B cell (primary cell): ENCODE measurements around the gene UBA3.

Experiments used
- EZH2 ChIP-seq: IDR thresholded peaks from 2 replicates; pipeline ENCODE4 v1.6.1; 2012; ENCODE audit warnings: borderline replicate concordance, low read depth, mild to moderate bottlenecking, moderate library complexity, low read length; ENCODE audit not compliant: insufficient read depth, poor library complexity, severe bottlenecking
- TF ChIP-seq, protein P1 (sequence below): fragments of 200-600 bp; IDR thresholded peaks from one replicate; pipeline ENCODE4 v1.8.0; 2022; ENCODE audit warnings: antibody characterized with exemption, mild to moderate bottlenecking

DNA sequence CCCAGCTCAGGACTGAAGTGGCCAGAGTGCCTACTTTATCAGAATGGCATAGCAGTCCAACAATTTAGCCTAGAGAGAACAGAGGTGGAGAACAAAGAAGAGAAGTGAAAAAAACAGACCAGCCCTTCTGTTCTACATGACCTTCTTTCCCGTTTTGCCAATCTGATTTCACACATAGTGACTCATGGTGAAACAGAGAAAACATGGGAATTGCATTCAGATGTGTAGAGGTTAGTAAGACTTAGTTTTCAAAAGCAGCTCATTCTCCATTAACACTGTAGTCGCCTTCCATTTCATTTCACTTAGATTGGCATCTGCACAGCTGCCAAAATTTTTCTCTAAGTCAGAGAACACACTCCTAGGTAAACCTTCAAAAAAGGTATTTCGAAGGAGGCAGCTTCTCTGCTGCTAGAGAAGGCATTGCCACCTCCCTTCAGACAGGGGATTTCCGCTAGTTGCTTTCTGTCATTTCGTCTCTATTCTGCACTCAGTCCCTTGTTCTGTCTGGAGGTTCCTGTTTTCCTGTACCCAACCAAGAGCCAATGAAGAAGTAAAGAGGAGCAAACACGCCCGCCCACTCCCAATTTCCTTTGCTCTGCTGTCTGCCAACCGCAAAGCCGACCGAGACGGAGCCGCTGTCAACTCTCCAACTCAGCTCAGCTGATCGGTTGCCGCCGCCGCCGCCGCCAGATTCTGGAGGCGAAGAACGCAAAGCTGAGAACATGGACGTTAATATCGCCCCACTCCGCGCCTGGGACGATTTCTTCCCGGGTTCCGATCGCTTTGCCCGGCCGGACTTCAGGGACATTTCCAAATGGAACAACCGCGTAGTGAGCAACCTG is 4.4 kb upstream of the UBA3 start, which contains the start of gene ARL6IP5:
- TF ChIP-seq, protein P1, sequence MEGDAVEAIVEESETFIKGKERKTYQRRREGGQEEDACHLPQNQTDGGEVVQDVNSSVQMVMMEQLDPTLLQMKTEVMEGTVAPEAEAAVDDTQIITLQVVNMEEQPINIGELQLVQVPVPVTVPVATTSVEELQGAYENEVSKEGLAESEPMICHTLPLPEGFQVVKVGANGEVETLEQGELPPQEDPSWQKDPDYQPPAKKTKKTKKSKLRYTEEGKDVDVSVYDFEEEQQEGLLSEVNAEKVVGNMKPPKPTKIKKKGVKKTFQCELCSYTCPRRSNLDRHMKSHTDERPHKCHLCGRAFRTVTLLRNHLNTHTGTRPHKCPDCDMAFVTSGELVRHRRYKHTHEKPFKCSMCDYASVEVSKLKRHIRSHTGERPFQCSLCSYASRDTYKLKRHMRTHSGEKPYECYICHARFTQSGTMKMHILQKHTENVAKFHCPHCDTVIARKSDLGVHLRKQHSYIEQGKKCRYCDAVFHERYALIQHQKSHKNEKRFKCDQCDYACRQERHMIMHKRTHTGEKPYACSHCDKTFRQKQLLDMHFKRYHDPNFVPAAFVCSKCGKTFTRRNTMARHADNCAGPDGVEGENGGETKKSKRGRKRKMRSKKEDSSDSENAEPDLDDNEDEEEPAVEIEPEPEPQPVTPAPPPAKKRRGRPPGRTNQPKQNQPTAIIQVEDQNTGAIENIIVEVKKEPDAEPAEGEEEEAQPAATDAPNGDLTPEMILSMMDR = no peak
- TF ChIP-seq EZH2 = no peak
